Sciatic nerve (tissue), 2 donors: ENCODE data around the gene ELF2. TPM values are rescaled to one million over a fixed set of nuclear protein-coding genes. Genes with fewer than 3 reads are reported as not detected.
"Not testable (repeated sequence)": the region's sequence is repeated elsewhere in the genome, so short reads cannot be mapped to it uniquely, and the experiment has no call there.

Experiments used
- ATAC-seq: fragments of 200-7000 bp; cut with Tn5 transposase; one replicate; pipeline ENCODE4 v1.9.1; 2020; ENCODE audit warnings: mild to moderate bottlenecking, moderate library complexity
- DNase-seq: peaks from one replicate; pipeline ENCODE4 v3.0.0-alpha.2; 2020; ENCODE audit warnings: low spot score
- intact Hi-C: fragments of 100-400 bp; cut with DNase I; formaldehyde crosslinking; loops from one replicate; pipeline ENCODE4 v1.14.2; 2022
- total RNA-seq: library from RNA; stranded (reverse); fragmentation: NEBNext Ultra II Directional; extraction: Animal tissue kit (Norgen Biotek cat#: 25700); gene quantifications from one replicate; pipeline ENCODE4 v1.2.1, GENCODE V29; 2021
- donor health status: DM: no; HTN: no; CAD: no.
- donor health status: DM: no; HTN: no; CAD: no.

The ELF2 gene
- 81.0 TPM for total RNA-seq

DNA sequence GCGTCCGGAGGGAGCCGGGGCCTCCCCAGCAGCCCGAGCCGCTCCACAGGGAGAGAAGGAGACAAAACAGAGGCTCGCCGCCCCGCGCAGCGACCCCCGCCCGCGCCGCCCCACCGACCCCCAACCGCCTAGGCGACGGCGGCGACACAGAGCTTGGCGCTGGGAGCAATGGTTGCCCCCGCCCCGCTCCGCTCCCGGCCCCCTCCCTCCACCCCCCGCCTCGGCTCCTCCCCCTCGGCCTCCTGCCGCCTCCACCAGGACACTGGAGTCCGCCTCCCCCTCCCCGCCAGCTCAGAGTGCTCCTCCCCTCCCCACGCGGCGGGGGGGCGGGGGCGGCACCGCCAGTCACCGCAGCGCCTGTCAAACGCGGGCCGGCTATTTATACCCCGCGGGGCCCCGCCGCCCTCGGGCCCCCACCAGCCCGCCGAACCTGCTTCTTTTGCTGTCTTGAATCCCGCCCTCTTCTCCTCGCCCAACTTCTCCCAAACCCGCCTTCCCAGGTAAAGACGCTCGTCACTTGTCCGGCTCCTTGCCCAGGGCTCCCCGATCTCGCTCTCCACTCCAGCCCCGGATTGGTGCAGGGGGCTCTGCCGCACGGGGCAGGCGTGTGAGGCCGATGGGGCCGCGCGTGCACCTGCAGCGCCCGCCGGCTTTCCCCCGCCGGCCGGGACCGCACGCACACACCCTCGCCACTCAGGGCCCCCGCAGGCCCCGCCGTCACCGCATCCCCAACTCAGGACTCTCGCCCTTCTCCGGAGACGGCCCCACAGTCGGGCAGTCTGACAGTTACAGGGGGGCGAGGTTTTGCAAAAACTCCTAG is at the start of gene ELF2:
Gene ELF2 (minus strand): TSS at position 170 of the 820 bp plus-strand sequence. CDS start 39,517 bp downstream, outside the sequence.
- ATAC-seq (peak; percentile 91), DNase-seq (peak; percentile 95)
- intact Hi-C loops, result no loop called here

DNA sequence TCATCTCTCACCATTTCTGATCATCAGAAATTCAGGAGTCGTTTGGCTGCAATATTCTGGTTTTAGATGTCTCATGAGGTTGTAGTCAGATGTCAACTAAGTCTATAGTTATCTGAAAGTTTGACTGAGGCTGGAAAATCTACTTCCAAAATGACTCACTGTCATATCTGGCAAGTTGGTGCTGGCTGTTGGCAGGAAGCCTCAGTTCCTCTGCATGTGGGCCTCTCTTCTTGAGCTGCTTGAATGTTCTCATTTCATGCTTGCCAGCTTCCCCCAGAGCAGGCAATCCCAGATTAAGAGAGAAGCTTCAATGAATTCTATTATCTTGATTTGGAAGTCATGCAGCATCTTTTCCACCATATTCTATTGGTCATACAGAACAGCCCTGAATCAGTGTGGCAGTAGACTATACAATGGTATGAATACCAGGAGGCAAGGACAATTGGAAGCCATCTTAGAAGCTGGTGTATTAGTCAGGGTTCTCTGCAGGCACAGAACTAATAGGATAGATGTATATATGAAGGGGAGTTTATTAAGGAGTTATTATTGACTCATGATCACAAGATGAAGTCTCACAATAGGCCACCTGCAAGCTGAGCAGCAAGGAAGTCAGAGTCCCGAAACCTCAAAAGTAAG is 46.8 kb upstream of the ELF2 start:
- intact Hi-C loops, result no loop called here
- DNase-seq (peak; percentile 61), ATAC-seq (no peak)

DNA sequence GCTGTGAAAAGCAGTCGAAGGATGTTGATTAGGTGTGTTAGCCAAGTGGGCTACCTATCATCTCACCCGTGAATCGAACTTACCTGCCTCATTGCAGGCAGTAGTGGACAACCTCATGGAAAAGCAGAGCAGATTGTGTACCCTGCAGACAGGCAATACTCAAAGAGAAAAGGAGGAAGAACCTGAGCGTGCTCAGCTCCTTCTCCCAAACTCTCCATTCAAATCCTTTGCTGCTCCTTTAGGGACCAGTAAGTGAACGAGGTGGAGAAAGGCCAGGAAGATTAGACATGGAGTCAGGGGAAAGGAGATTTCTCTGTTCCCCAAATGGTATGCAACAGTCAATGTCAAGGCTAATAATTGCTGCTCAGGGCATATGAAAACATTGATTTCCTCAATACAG is 45.2 kb upstream of the ELF2 start:
- intact Hi-C loops, result no loop called here
- DNase-seq (no peak), ATAC-seq (no peak)

DNA sequence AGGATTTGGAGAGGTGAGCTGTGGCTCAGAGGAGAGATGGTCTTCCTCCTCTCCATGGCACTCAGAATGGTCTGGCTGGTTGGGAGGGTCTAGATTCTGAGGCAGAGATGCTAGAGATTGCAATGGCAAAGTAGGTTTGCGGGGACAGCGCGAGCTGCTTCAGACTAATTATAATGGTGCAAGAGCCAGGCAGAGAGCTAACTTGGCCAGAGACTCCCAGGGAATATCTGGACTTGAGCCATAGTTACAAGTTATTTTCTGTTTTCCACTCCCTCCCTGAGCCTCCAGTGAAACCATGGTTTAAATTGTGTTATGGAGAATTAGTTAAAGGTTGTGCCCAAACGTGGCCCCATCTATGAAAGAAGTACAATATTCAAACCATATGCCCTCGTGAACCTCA is 44.7 kb upstream of the ELF2 start:
- no peak for DNase-seq
- intact Hi-C loops, result no loop called here
- no peak for ATAC-seq

DNA sequence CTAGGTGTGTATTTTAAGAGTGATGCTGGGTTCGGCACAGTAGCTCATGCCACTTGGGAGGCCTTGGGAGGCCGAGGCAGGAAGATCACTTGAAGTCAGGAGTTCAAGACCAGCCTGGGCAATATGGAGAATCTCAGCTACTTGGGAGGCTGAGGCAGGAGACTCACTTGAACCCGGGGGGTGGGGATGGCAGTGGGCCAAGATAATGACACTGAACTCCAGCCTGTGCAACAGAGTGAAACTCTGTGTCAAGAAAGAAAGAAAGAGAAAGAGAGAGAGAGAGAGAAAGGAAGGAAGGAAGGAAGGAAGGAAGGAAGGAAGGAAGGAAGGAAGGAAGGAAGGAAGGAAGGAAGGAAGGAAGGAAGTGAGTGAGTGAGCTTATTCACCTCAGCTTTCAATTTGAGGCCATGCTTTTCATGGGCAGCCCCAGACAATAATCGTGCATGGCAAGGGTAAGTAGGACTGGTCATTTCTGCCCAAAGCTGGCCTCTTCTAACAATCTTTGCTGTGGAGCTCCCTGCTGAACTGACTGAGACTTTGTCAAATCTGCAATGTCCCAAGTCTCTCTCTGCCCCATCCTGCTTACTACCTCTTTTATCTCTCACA is 42.5 kb upstream of the ELF2 start:
- intact Hi-C loops, result no loop called here
- ATAC-seq (no peak), DNase-seq (no peak)

DNA sequence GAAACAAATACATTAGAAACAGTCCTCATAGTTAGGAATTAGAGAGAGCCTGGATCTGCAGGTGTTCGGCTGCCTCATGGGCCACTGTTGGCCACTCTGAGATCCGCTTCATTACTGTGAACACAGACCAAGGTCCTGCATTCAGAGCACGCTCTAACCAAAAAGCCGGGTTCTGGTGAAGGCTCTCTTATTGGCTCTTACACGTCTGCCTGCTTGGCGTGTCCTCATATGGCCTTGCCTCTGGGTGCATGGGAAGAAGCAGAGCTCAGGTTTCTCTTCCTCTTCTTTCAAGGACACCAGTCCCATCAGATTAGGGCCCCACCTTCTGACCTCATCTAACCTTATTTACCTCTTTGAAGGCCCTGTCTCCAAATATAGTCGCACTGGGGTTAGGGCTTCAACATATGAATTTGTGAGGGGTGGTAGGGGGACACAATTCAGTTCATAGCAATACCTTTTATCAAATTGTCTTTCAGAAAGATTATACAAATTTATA is 37.1 kb upstream of the ELF2 start:
- ATAC-seq (peak; percentile 80), DNase-seq (no peak)
- intact Hi-C loops, result no loop called here

DNA sequence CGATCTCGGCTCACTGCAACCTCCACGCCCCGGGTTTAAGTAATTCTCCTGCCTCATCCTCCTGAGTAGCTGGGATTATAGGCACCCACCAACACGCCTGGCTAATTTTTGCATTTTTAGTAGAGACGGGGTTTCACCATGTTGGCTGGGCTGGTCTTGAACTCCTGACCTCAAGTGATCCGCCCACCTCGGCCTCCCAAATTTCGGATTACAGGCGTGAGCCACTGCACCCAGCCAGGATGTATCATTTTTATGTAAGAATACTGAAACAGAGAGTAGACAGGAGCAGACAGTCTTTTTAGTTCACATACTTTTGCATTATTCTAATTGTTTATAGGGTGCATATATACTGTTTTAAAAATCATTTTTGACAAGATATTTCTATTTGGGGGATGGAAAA is 36.6 kb upstream of the ELF2 start:
- intact Hi-C loops, ATAC-seq, DNase-seq: not testable (repeated sequence)

DNA sequence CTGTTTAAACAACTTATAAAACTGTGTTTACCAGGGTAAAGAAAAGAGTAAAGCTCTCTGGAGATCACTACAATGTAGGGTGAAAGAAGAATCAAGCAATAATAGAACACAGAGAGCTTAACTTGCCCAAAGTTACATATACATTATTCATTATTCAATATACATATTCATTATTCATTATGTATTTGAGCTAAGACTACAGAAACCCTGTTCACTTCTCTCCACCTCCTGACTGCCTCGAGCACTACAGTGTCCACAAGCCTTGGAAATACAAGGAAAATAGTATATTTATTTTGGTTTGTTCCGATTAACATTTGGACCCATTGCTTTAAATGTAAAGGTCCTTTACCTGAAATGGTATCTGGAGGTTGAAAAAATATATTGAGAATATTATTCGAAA is 35.9 kb upstream of the ELF2 start:
- intact Hi-C loops, result no loop called here
- DNase-seq, result no peak
- no peak for ATAC-seq

DNA sequence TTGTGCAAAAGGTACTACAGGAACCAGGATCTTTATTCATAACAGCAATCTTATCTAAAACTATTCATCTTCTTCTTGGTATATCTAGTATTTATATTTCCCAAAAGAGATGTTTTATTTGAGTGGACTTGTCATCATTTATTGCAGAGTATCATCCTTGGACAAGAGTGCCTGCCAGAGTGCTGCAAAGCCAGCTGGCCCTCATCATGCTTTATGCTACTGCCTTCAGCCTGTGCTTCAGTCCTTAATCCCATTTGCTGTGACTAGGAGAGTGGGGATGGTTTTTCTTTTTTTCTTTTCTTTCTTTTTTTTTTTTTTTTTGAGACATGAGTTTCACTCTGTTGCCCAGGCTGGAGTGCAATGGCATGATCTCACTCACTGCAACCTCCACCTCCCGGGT is 33.5 kb upstream of the ELF2 start:
- intact Hi-C loops, result no loop called here
- ATAC-seq (no peak), DNase-seq (no peak)

DNA sequence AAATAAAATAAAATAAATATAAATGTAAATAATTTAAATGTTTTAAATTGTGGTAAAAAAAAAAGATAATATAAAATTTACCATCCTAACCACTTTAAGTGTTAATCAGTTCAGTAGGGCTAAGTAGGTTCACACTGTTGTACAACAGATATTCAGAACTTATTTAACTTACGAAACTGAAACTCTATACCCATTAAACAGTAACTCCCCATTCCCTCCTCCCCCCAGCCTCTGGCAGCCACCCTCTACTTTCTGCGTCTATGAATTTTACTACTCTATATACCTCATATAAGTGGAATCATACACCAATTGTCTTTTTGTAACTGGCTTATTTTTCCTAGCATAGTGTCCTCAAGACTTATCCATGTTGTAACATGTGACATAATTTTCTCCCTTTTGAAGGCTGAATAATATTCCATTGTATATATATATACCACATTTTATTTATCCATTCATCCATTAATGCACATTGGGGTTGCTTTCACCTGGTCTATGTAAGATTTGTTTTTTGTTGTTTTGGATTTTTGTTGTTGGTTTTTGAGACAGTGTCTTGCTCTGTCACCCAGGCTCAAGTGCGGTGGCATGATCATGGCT is 32.5 kb upstream of the ELF2 start:
- DNase-seq, result no peak
- intact Hi-C loops, result no loop called here
- no peak for ATAC-seq

DNA sequence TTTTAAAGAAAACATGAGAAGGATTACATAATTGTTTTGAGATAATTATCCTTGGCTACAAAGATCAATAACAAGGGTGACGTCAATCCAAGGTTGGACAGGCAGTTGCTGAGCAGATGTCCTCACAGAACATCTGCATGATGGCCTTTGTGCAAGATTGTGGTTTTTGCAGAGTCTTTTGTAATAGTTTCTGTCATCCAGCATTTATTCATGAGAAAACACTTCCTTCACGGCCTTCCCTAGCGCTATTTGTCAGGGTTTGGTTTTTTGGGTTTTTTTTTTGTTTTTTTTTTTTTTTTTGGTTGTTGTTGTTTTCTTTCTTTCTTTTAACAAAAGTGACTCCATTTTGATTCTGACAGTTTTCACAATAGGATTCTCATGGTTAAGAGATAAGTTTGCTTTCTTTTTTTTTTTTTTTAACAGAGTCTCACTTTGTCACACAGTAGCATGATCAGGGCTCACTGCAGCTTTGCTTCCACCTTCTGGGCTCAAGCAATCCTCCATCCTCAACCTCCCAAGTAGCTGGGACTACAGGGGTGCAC is 31.5 kb upstream of the ELF2 start:
- intact Hi-C loops, result no loop called here
- no peak for DNase-seq

DNA sequence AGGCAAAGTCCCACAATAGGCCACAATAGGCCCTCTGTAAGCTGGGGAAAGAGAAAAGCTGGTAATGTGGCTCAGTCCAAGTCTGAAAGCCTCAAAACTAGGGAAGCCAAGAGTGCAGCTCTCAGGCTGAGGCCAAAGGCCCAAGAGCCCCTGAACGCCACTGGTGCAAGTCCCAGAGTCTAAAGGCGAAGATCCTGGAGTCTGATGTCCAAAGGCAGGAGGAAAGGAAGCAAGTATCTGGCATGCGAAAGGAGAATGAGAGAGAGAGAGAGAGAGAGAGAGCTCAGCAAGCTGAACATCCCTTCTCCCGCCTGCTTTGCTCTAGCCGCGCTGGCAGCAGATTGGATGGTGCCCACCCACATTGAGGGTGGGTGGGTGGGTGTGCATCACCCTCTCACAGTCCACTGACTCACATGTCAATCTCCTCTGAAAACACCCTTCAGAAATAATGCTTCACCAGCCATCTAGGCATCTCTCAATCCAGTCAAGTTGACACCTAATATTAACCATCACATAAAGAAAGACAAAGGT is 30.9 kb upstream of the ELF2 start:
- DNase-seq (no peak), ATAC-seq (peak; percentile 83)
- intact Hi-C loops, result no loop called here

More for the DNA sequence above, 31.5 kb upstream of the ELF2 start:
- ATAC-seq, result peak; percentile 97

DNA sequence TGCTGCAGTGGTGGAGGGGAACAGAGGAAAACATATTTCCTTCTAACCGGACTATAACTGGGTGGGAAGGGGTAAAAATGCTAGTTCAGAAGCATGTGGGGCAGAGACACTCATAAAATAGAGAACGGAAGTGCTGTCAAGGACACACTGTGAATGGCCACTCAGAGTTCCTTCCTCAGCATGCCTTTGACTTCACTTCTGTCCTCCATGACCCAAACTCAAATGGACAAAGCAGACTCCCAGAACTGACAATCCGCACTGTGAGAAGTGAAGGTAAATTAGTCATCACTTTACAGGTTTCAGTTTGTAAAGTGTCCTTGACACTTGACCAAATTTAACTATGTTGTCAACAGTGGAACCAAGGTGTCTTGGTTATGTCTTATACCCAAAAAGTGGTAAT is 30.2 kb upstream of the ELF2 start:
- ATAC-seq (no peak), DNase-seq (no peak)
- intact Hi-C loops, result no loop called here

DNA sequence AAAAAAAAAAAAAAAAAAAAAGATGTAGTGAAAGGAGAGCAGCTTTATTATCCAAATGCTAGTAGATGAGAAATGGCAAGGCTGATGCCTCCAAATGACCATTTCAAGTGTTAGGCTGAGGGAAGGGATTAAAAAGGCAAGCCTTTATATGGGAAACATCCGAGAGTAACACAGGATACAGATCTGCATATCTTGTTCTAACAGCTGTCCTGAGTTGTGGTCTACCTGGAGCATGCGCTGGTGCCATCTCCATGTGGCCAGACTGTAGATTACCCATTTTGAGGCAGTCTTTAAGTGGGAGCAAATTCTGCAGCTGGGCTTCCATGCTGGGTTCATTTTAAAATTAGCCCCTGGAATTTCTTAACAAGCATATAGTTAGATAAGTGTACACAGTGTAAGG is 26.0 kb upstream of the ELF2 start:
- DNase-seq (no peak), ATAC-seq (no peak)
- intact Hi-C loops, result no loop called here

DNA sequence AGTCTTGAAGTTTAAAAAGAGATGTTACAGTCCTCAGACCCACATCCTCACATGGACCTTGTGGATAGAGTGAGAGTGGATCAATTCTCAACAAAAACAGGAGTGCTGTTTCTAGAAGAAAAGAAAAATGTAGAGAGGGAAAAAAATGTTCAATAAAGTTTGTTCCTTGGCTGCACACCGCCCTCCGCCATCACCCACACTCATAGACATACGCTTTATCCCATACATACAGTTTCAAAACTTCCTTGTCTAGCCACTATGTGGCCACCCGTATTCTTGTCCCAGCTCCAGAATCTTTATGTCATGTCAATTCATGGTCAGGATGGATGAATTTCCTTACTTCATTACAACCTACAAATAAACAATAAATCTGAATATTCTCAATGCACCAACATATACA is 23.5 kb upstream of the ELF2 start:
- ATAC-seq (no peak), DNase-seq (no peak)
- intact Hi-C loops, result no loop called here

DNA sequence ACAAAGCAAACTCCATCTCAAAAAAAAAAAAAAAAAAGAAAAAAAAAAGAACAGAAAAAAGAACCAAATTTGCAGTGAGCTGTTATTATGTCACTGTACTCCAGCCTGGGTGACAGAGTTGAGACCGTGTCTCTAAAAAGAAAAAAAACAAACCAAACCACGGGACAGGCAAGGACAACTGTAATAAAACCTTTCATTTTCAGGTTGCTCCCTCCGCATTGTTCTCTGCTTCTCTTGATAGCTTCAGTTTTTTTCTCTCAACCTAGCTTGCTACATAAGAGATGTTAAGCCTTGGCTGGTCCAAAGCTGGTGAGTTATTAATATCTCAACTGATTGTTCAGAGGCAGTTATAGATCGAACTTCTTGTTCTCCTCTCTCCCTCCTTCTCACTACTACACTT is 23.1 kb upstream of the ELF2 start:
- intact Hi-C loops, result no loop called here
- DNase-seq (no peak), ATAC-seq (no peak)

DNA sequence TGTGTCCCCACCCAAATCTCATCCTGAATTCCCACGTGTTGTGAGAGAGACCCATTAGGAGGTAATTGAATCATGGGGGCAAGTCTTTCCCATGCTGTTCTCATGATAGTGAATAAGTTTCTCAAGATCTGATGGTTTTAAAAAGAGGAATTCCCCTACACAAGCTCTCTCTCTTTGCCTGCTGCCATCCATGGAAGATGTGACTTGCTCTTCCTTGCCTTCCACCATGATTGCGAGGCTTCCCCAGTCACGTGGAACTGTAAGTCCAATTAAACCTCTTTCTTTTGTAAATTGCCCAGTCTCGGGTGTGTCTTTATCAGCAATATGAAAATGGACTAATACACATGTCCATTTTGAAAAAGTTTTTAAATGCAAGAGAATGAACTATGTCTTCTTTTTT is 20.2 kb upstream of the ELF2 start:
- intact Hi-C loops, DNase-seq, ATAC-seq: not testable (repeated sequence)

DNA sequence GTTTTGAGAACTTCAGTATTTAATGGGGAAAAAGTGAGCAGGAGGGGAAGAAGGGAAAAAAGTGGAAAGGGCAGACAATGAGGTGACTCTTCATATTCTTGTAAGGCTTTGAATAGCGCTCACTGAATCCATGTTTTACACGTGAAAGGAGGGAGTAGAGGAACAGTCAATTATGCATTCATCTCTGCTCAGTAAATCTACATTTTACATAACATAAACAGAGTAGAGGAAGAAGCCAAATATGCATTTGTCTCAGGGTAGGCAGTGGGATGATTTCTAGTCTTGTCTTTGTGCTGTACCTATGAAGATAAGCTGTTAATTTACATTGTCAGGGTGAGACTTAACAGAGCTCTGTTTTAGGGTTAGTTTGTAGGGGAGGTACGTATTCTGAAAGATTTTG is 19.4 kb upstream of the ELF2 start:
- no peak for DNase-seq
- intact Hi-C loops, result no loop called here
- ATAC-seq, result no peak

DNA sequence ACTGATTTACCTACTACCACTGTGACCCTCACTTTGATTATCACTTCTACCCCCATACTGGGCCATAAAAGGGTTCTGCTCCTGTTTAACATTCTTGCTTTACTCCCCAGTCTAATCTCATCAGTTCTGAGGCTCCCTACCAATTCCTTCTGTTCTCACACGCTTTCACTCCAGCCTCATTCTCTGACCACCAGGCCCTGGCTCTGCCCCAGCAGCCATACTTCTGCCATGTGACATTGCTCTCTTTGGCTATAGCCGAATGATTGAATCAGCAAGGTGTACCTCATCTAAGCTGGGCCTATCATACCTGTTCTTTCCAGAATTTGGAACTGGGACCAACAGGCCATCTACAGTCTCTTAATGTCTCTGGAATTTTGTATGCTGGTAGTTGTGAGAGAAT is 14.4 kb upstream of the ELF2 start:
- no peak for ATAC-seq
- intact Hi-C loops, result no loop called here
- DNase-seq, result no peak
